ENCODE data around the gene CDH23. TPM values are rescaled to one million over a fixed set of nuclear protein-coding genes. Genes with fewer than 3 reads are reported as not detected.

Gene CDH23
- total RNA-seq, 2 donors from 2014 or later = 28.5 to 58.7 TPM

- no peak for TF ChIP-seq POLR2A (IDR thresholded peaks at IDR 0.05)
- H3K4me3 ChIP-seq = no peak overlapping the region
- H3K27me3 ChIP-seq = no peaks in the 10 kb centered on the region
- H3K4me1 ChIP-seq = peaks cover 11% of the 10 kb centered on the region
- no peaks in the 10 kb centered on the region for H3K36me3 ChIP-seq (replicated peaks in 1 of 2; ENCODE audit: insufficient read depth in 1 of 2, low read depth in 2 of 2)
- H3K9me3 ChIP-seq = no peaks in the 10 kb centered on the region
- DNase-seq = no peak
- no peak for ATAC-seq
- 60 to 65% methylated on average over 9 to 10 of the region's 10 CpGs for WGBS, 2 donors
- peak overlapping the region in 1 of 4 donors; percentile 29 for H3K27ac ChIP-seq
- intact Hi-C loops (cut with DNase I) = no loop called here
These were observed 23.7 kb upstream of the CDH23 start for GRCh38 chr10:71372882-71373495.

DNA sequence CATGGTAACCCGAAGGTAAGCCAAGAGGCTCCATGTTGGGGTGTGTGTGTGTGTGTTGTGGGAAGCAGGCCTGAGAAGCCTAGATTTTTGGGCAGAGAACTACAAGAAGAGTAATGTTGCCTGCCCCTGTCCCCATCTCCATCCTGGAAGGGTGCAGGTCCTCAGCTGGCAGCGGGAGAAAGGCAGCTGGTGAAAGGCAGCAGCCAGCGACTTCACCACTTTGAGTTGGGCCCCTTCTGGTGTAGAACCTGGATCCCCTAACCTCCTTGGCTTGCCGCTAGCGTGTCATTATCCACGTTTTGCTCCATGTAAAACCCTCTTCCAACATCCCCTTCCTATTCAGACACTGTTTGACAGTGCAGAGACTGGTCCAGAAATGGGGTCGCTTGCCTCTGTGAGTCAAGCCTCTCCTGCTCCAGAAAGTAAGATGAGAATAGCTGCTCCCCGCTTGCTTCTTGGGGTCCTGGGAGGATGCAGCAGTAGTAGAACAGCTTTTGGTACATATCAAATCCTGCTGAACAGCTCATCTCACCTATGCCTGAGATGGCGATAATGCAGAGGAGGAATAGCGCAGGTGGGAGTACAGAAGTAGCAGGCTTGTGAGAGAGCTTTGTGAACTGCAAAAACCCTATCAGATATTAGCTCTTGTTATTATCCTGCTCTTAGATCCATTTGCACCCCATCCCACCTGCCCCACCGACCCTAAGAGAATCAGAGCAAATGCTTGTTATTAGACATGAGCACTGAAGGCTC lies 22.1 kb upstream of the CDH23 start:
- no peak for TF ChIP-seq POLR2A (IDR thresholded peaks at IDR 0.05)
- TF ChIP-seq, protein P1, sequence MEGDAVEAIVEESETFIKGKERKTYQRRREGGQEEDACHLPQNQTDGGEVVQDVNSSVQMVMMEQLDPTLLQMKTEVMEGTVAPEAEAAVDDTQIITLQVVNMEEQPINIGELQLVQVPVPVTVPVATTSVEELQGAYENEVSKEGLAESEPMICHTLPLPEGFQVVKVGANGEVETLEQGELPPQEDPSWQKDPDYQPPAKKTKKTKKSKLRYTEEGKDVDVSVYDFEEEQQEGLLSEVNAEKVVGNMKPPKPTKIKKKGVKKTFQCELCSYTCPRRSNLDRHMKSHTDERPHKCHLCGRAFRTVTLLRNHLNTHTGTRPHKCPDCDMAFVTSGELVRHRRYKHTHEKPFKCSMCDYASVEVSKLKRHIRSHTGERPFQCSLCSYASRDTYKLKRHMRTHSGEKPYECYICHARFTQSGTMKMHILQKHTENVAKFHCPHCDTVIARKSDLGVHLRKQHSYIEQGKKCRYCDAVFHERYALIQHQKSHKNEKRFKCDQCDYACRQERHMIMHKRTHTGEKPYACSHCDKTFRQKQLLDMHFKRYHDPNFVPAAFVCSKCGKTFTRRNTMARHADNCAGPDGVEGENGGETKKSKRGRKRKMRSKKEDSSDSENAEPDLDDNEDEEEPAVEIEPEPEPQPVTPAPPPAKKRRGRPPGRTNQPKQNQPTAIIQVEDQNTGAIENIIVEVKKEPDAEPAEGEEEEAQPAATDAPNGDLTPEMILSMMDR (IDR thresholded peaks at IDR 0.05) = no peak
- no peaks in the 10 kb centered on the region for H3K9me3 ChIP-seq
- ATAC-seq (no peak), DNase-seq (no peak)
- H3K36me3 ChIP-seq (replicated peaks in 1 of 2; ENCODE audit: insufficient read depth in 1 of 2, low read depth in 2 of 2) = no peaks in the 10 kb centered on the region
- no peak overlapping the region for H3K4me3 ChIP-seq
- WGBS, 2 donors = 74 to 81% methylated on average over 10 to 11 of the region's 11 CpGs
- peaks cover 11% of the 10 kb centered on the region for H3K4me1 ChIP-seq
- H3K27me3 ChIP-seq = no peaks in the 10 kb centered on the region
- intact Hi-C loops (cut with DNase I) = no loop called here
- H3K27ac ChIP-seq = no peak overlapping the region

- Histone ChIP-seq H3K4me3 (no peak overlapping the region), H3K36me3 (replicated peaks in 1 of 2; ENCODE audit: insufficient read depth in 1 of 2, low read depth in 2 of 2) (no peaks in the 10 kb centered on the region), H3K27me3 (no peaks in the 10 kb centered on the region), H3K27ac (no peak overlapping the region), H3K9me3 (no peaks in the 10 kb centered on the region), H3K4me1 (peaks cover 11% of the 10 kb centered on the region)
- no peak for ATAC-seq
- 60 to 71% methylated on average over 3 of the region's 3 CpGs for WGBS, 2 donors
- DNase-seq = no peak
- no peak for TF ChIP-seq POLR2A (IDR thresholded peaks at IDR 0.05)
- TF ChIP-seq, protein P1 (IDR thresholded peaks at IDR 0.05) = no peak
- intact Hi-C loops (cut with DNase I) = no loop called here
These were observed 20.8 kb upstream of the CDH23 start for GRCh38 chr10:71375952-71376351.

DNA sequence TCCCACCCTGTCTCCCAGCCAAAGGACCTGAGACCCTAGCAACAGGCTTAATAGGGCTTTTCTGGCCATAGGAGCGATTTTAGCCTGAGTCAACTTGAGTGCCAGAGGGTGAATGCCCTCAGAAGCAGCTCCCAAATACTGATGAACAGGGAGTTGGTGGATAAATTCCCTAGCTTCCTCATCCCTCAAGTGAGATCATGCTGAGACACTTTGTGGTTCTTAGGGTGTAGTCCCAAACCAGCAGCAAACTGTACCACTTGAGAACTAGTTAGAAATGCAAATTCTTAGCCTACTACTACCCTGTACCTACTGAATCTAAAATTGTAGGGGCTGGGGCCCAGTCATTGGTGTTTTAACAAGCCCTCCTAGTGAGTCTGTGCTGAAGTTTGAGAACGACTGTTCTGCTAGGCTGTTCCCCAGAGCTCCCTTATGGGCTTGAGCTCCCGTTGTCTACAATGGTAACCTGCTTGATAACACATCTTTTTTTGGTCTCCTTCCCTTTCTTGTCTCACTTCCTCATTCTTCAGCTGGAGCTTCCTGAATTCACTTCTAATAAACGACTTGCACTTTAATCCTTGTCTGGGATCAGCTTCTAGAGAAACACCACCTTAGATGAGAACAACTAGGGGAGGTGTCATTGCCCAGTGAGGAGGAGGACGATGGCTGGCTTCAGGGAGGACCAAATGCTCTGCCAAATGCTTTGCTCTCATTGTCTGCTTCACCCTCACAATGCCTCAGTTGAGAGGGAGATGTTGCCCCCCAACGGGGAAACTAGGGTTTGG lies 18.2 kb upstream of the CDH23 start:
- intact Hi-C loops (cut with DNase I) = no loop called here
- DNase-seq (no peak), ATAC-seq (no peak)
- no peak for TF ChIP-seq POLR2A (IDR thresholded peaks at IDR 0.05)
- TF ChIP-seq, protein P1 (IDR thresholded peaks at IDR 0.05) = no peak
- Histone ChIP-seq H3K27me3 (no peaks in the 10 kb centered on the region), H3K36me3 (replicated peaks in 1 of 2; ENCODE audit: insufficient read depth in 1 of 2, low read depth in 2 of 2) (no peaks in the 10 kb centered on the region), H3K4me3 (no peak overlapping the region), H3K9me3 (no peaks in the 10 kb centered on the region), H3K4me1 (peaks cover 11% of the 10 kb centered on the region), H3K27ac (peak overlapping the region in 1 of 4 donors; percentile 79)
- 53 to 68% methylated on average over 6 of the region's 6 CpGs for WGBS, 2 donors

GRCh38 chr10:71379118-71379766 lies 17.5 kb upstream of the CDH23 start:
- H3K27me3 ChIP-seq = no peaks in the 10 kb centered on the region
- H3K4me3 ChIP-seq = no peak overlapping the region
- no peaks in the 10 kb centered on the region for H3K9me3 ChIP-seq
- H3K27ac ChIP-seq = peak overlapping the region in 1 of 4 donors; percentile 79
- peaks cover 11% of the 10 kb centered on the region for H3K4me1 ChIP-seq
- no peaks in the 10 kb centered on the region for H3K36me3 ChIP-seq (replicated peaks in 1 of 2; ENCODE audit: insufficient read depth in 1 of 2, low read depth in 2 of 2)
- WGBS, 2 donors = 58 to 60% methylated on average over 3 of the region's 3 CpGs
- DNase-seq (no peak), ATAC-seq (no peak)
- no peak for TF ChIP-seq POLR2A (IDR thresholded peaks at IDR 0.05)
- intact Hi-C loops (cut with DNase I) = no loop called here
